Gastroesophageal sphincter (tissue), 4 donors: ENCODE results near the gene GRPEL2. TPM values are rescaled to one million over a fixed set of nuclear protein-coding genes. Genes with fewer than 3 reads are reported as not detected.

ENCODE experiments used
- ATAC-seq: fragments of 150-250 bp; one replicate; pipeline ENCODE4 v1.9.1; 2016; ENCODE audit warnings: mild to moderate bottlenecking, moderate library complexity
- H3K27ac ChIP-seq, 4 donors: fragments of 200-600 bp; sonication (generic) in 3 of 4; 1 replicate in 3 of 4; 2 replicates in 1 of 4; pipeline ENCODE4 v1.5.1; 2016 to 2019
- H3K27me3 ChIP-seq: fragments of 200-600 bp; sonication (generic); one replicate; pipeline ENCODE4 v1.5.1; 2019
- H3K36me3 ChIP-seq, 2 donors: fragments of 200-600 bp; sonication (generic); one replicate each; pipeline ENCODE4 v1.5.1; 2019; ENCODE audit warnings: control low read depth in 1 of 2
- H3K4me1 ChIP-seq, 3 donors: fragments of 200-600 bp; sonication (generic); 1 replicate in 2 of 3; 2 replicates in 1 of 3; pipeline ENCODE4 v1.5.1; 2016 to 2019; ENCODE audit warnings: control low read depth in 2 of 3
- H3K4me3 ChIP-seq, 2 donors: fragments of 200-600 bp; sonication (generic); one replicate each; pipeline ENCODE4 v1.5.1; 2019; ENCODE audit warnings: mild to moderate bottlenecking in 1 of 2, moderate library complexity in 1 of 2
- H3K9me3 ChIP-seq, 3 donors: fragments of 200-600 bp; sonication (generic); one replicate each; pipeline ENCODE4 v1.5.1; 2017 to 2019; ENCODE audit warnings: control low read depth in 2 of 3
- EP300 ChIP-seq: sonication (generic); formaldehyde crosslinking; IDR thresholded peaks from one replicate; pipeline ENCODE4 v1.6.1; 2017; ENCODE audit warnings: antibody characterized with exemption, mild to moderate bottlenecking
- POLR2A ChIP-seq, 2 donors: fragments of 450-650 bp; IDR thresholded peaks; one replicate each; pipeline ENCODE4 v1.6.1; 2017; ENCODE audit warnings: antibody characterized with exemption in 2 of 2, mild to moderate bottlenecking in 2 of 2, moderate library complexity in 1 of 2
- POLR2AphosphoS5 ChIP-seq: sonication (generic); formaldehyde crosslinking; IDR thresholded peaks from one replicate; pipeline ENCODE4 v1.6.1; 2017; ENCODE audit warnings: antibody characterized with exemption
- WGBS, 2 donors: methylation state at CpG; one replicate each; pipeline ENCODE4 v1.1.5; 2018; ENCODE audit warnings: low coverage in 1 of 2; 5-methylcytosine and 5-hydroxymethylcytosine counted together
- total RNA-seq, 4 donors: library from RNA; depleted of rRNA; stranded (reverse); fragments of >200 nt; gene quantifications; one replicate each; pipeline ENCODE4 v1.1.0, GENCODE V29; 2016
- TF ChIP-seq, protein P1 (sequence below), 4 experiments: fragments of 200-600 bp in 2 of 4; fragments of 450-650 bp in 2 of 4; sonication (generic) in 1 of 4; IDR thresholded peaks; one replicate each; pipeline ENCODE4 v1.5.1; 2017 to 2019; ENCODE audit warnings: antibody characterized with exemption in 4 of 4, mild to moderate bottlenecking in 2 of 4, moderate library complexity in 2 of 4

GRPEL2 gene
- total RNA-seq, 4 donors from 2014 or later: 9.3 to 12.0 (median 11.1) TPM

DNA sequence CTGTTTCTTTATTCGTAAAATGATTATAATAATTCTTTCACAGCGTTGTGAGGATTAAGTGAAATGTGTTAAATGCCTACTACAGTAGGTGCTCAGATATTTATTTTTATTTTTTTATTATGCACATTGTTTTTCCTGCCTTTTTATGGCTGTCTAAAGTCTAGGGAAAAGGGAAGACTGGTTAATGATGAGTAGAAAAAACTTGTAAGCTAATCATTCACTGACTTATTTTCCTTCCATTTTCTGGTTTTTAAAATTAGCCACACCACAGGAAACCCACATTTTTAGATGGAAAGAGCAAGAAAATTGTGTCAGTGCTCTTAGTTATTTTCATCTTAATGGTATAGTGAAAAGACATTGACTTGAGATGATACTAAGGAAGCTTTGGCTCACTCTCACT lies 8.6 kb downstream of the GRPEL2 start:
- no peak for ATAC-seq
- peaks cover 4 to 67% of the 10 kb centered on the region in 2 donors for H3K36me3 ChIP-seq
- peaks cover 0 to 19% (median 3%) of the 10 kb centered on the region in 3 donors for H3K4me1 ChIP-seq
- WGBS, 2 donors: 70 to 93% methylated on average over 2 of the region's 2 CpGs
- H3K27me3 ChIP-seq: no peaks in the 10 kb centered on the region
- no peaks in the 10 kb centered on the region for H3K9me3 ChIP-seq
- no peak overlapping the region for H3K27ac ChIP-seq
- H3K4me3 ChIP-seq: no peak overlapping the region
- TF ChIP-seq POLR2AphosphoS5 (no peak), POLR2A (IDR thresholded peaks at IDR 0.05) (no peak)
- TF ChIP-seq, protein P1, sequence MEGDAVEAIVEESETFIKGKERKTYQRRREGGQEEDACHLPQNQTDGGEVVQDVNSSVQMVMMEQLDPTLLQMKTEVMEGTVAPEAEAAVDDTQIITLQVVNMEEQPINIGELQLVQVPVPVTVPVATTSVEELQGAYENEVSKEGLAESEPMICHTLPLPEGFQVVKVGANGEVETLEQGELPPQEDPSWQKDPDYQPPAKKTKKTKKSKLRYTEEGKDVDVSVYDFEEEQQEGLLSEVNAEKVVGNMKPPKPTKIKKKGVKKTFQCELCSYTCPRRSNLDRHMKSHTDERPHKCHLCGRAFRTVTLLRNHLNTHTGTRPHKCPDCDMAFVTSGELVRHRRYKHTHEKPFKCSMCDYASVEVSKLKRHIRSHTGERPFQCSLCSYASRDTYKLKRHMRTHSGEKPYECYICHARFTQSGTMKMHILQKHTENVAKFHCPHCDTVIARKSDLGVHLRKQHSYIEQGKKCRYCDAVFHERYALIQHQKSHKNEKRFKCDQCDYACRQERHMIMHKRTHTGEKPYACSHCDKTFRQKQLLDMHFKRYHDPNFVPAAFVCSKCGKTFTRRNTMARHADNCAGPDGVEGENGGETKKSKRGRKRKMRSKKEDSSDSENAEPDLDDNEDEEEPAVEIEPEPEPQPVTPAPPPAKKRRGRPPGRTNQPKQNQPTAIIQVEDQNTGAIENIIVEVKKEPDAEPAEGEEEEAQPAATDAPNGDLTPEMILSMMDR (IDR thresholded peaks at IDR 0.05): no peak

DNA sequence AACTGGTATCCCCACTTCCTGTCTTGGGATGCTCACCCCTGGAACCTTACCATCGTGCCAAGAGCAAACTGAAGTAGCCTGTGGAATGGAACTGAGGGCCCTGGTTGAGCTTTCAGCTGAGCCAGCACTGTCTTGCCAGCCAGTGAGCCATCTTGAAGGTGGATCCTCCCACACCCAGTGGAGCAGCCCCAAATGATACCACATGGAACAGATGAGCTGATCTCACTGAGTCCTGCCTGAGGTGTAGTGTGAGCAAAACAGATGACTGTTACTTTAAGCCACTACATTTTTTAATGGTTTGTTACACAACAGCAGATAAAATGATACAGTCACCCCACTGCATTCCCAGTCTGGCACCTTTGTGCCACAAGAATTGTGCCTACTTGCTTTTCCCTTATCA lies 10.4 kb downstream of the GRPEL2 start:
- ATAC-seq: no peak
- TF ChIP-seq POLR2AphosphoS5 (no peak), POLR2A (IDR thresholded peaks at IDR 0.05) (no peak), EP300 (no peak)
- TF ChIP-seq, protein P1 (IDR thresholded peaks at IDR 0.05): no peak
- H3K4me3 ChIP-seq: no peak overlapping the region
- H3K4me1 ChIP-seq: peaks cover 0 to 20% (median 3%) of the 10 kb centered on the region in 3 donors
- H3K36me3 ChIP-seq: peaks cover 0 to 49% of the 10 kb centered on the region in 2 donors
- H3K27me3 ChIP-seq: no peaks in the 10 kb centered on the region
- H3K9me3 ChIP-seq: no peaks in the 10 kb centered on the region
- no peak overlapping the region for H3K27ac ChIP-seq
- no CpG with 5 or more reads among the region's 1 CpG for WGBS, 2 donors

DNA sequence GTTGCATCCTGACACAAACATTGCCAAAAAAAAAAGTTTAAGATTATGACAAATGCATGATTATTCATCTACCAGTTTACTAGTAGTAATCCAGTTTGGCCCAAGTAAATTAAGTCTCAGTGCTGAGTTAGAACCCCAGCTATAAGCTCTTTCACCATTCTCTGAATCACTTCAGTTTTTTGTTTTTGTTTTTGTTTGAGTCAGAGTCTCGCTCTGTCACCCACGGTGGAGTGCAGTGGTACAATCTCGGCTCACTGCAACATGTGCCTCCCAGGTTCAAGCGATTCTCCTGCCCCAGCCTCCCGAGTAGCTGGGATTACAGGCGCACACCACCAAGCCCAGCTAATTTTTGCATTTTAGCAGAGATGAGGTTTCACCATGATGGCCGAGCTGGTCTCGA lies 11.1 kb downstream of the GRPEL2 start:
- no peak for ATAC-seq
- Histone ChIP-seq H3K36me3 (peaks cover 0 to 42% of the 10 kb centered on the region in 2 donors), H3K4me1 (peaks cover 0 to 20% (median 3%) of the 10 kb centered on the region in 3 donors), H3K27ac (no peak overlapping the region), H3K4me3 (no peak overlapping the region), H3K9me3 (no peaks in the 10 kb centered on the region), H3K27me3 (no peaks in the 10 kb centered on the region)
- TF ChIP-seq POLR2A (IDR thresholded peaks at IDR 0.05) (no peak), EP300 (no peak), POLR2AphosphoS5 (no peak)
- TF ChIP-seq, protein P1 (IDR thresholded peaks at IDR 0.05): no peak
- WGBS, 2 donors: 86 to 90% methylated on average over 2 to 7 of the region's 8 CpGs

DNA sequence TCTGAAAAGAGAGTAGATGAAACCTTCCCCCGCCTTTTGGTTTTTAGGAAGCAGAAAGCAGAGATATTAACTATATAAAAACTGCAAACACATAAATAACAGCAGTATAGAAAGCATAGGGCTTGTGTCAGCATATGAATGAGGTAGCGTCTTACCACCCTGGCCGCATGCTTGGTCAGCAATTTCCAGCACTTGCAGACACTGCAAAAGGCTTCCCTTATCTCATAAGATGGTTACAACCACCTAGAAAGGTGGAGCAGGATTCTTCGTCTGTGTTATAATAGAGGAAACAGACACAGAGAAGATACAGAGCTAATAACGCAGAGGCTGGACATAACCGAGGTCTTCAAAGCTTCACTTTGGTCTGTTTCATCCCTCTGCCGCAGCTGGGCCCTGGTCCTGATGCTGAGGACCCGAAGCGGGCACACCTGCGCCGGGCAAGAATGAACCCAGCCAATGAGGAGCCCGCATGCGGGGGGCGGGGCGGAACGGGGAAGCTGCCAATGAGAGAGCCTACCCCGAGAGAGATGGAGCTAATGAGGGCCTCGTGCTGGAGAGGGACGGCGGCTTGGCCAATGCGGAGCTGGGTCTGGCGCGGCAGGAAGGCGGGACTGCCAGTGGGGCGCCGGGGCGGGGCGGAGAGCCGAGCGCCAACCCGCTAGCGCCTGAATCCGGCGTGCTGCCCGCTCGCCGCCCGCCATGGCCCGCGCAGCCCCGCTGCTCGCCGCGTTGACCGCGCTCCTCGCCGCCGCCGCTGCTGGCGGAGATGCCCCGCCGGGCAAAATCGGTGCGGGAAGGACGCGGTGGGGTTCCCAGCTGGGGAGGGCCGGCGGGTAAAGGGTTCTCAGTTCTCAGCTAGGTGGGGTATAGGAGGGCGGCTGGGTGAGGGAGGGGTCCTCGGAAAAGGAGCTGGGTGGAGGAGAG lies 12.3 kb downstream of the GRPEL2 start, which contains the start of gene PCYOX1L:
PCYOX1L (plus strand) TSS at position 677 of the 924 bp plus-strand sequence; CDS start at position 700, 23 bp downstream.
- peak; percentile 100 for ATAC-seq
- Histone ChIP-seq H3K4me3 (peak within 1 kb of the TSS; percentile 68 to 73), H3K27me3 (no peaks in the 10 kb centered on the region), H3K4me1 (peaks cover 0 to 20% (median 3%) of the 10 kb centered on the region in 3 donors), H3K27ac (peak within 1 kb of the TSS in 3 of 4 donors; percentile 73 to 79 (median 78)), H3K9me3 (no peaks in the 10 kb centered on the region), H3K36me3 (peaks cover 0 to 29% of the 10 kb centered on the region in 2 donors)
- 2 to 8% methylated on average over 7 to 15 of the region's 61 CpGs for WGBS, 2 donors
- TF ChIP-seq POLR2AphosphoS5 (peak; percentile 24), POLR2A (IDR thresholded peaks at IDR 0.05) (peak; percentile 39 to 52)
- TF ChIP-seq, protein P1 (IDR thresholded peaks at IDR 0.05): no peak
